Fibroblast of lung (primary cell): ENCODE data around the gene PTGIS. TPM values are rescaled to one million over a fixed set of nuclear protein-coding genes. Genes with fewer than 3 reads are reported as not detected.
A peak's percentile ranks its signal among the peaks of the same experiment; 100 is the strongest.

Experiments
- DNase-seq, 2 donors: peaks; one replicate each; pipeline versions ENCODE4 v3.0.0 to v3.0.0-alpha.2; 2010; ENCODE audit warnings: low read depth in 2 of 2
- H2AFZ ChIP-seq: 2 replicates; pipeline ENCODE4 v1.5.1; 2012; ENCODE audit warnings: low read length, control low read depth, inconsistent platforms
- H3K27ac ChIP-seq: 2 replicates; pipeline ENCODE4 v1.5.1; 2011; ENCODE audit warnings: low read length, control low read depth; ENCODE audit not compliant: insufficient read depth
- H3K27me3 ChIP-seq: 2 replicates; pipeline ENCODE4 v1.5.1; 2011; ENCODE audit warnings: mild to moderate bottlenecking, low read length; ENCODE audit not compliant: control insufficient read depth, insufficient read depth
- H3K36me3 ChIP-seq: 2 replicates; pipeline ENCODE4 v1.5.1; 2011; ENCODE audit warnings: low read length; ENCODE audit not compliant: control insufficient read depth, insufficient read depth
- H3K4me1 ChIP-seq: 2 replicates; pipeline ENCODE4 v1.5.1; 2011; ENCODE audit warnings: low read length; ENCODE audit not compliant: control insufficient read depth, insufficient read depth; ENCODE audit errors: extremely low read depth
- H3K4me2 ChIP-seq: 2 replicates; pipeline ENCODE4 v1.5.1; 2011; ENCODE audit warnings: low read length, control low read depth; ENCODE audit not compliant: insufficient read depth; ENCODE audit errors: extremely low read depth
- H3K4me3 ChIP-seq, 4 experiments: fragments of 200-600 bp in 1 of 4; sonication (generic) in 1 of 4; replicated peaks in 1 of 4; 2 replicates each; pipeline ENCODE4 v1.5.1; 2011 to 2016; ENCODE audit warnings: low read length in 4 of 4, low read depth in 3 of 4, mild to moderate bottlenecking in 3 of 4, control low read depth in 2 of 4, inconsistent platforms in 1 of 4, mixed read lengths in 1 of 4; ENCODE audit not compliant: insufficient read depth in 1 of 4; ENCODE audit errors: control extremely low read depth in 1 of 4
- H3K79me2 ChIP-seq: 2 replicates; pipeline ENCODE4 v1.5.1; 2012; ENCODE audit warnings: mild to moderate bottlenecking, low read length, inconsistent platforms; ENCODE audit not compliant: control insufficient read depth, insufficient read depth
- H3K9ac ChIP-seq: 2 replicates; pipeline ENCODE4 v1.5.1; 2011; ENCODE audit warnings: mild to moderate bottlenecking, low read length, control low read depth; ENCODE audit not compliant: insufficient read depth
- H3K9me3 ChIP-seq: 2 replicates; pipeline ENCODE4 v1.5.1; 2012; ENCODE audit warnings: low read depth, low read length; ENCODE audit not compliant: control insufficient read depth, insufficient read depth
- H4K20me1 ChIP-seq: 2 replicates; pipeline ENCODE4 v1.5.1; 2011; ENCODE audit warnings: low read length; ENCODE audit not compliant: control insufficient read depth, insufficient read depth; ENCODE audit errors: extremely low read depth
- EZH2 ChIP-seq: IDR thresholded peaks from 2 replicates; pipeline ENCODE4 v1.5.1; 2012; ENCODE audit warnings: low read length, control low read depth, mild to moderate bottlenecking; ENCODE audit errors: missing control alignments
- polyA plus RNA-seq, 2 donors: library from polyadenylated mRNA; depleted of rRNA in 1 of 2; stranded (reverse) in 1 of 2; unstranded in 1 of 2; fragments of >200 nt; gene quantifications; 2 replicates each; pipeline ENCODE4 v1.2.1, GENCODE V29; 2011 to 2012; ENCODE audit warnings: missing spikeins in 1 of 2
- total RNA-seq: library from RNA; depleted of rRNA; stranded (reverse); fragments of >200 nt; gene quantifications from 2 replicates; pipeline ENCODE4 v1.2.1, GENCODE V29; 2014
- TF ChIP-seq, protein P1 (sequence below), 2 donors: IDR thresholded peaks in 1 of 2; conservative IDR thresholded peaks in 1 of 2; 1 replicate in 1 of 2; 2 replicates in 1 of 2; pipeline ENCODE4 v1.5.1; 2011 to 2012; ENCODE audit warnings: low read length in 2 of 2, control low read depth in 1 of 2, inconsistent platforms in 1 of 2, low read depth in 1 of 2, mild to moderate bottlenecking in 1 of 2

PTGIS gene
- total and polyA plus RNA-seq, 2 donors (not counting 1 experiment from before 2014, with no cell fraction given) = 6.8 to 41.5 TPM

DNA sequence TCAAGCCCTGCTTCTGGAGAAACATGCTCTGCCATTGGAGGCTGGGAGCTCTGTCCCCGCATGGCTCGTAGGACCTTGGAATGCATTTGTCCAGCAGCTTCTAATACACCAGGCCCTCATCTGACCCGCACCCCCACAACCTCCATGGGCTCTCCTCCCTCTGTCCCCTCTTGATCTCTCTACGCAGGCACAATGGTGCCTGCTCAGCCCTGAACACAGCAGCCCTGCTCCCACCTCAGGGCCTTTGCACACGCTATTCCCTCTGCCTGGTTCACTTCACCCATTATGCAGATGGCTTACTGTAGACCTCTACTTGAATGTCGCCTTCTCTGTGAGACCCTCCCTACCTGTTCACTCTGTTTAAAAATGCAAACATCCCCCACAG is 27.0 kb upstream of the PTGIS start:
- no peaks in the 10 kb centered on the region for H3K36me3 ChIP-seq
- H3K79me2 ChIP-seq = no peaks in the 10 kb centered on the region
- H2AFZ ChIP-seq = no peak overlapping the region
- TF ChIP-seq, protein P1, sequence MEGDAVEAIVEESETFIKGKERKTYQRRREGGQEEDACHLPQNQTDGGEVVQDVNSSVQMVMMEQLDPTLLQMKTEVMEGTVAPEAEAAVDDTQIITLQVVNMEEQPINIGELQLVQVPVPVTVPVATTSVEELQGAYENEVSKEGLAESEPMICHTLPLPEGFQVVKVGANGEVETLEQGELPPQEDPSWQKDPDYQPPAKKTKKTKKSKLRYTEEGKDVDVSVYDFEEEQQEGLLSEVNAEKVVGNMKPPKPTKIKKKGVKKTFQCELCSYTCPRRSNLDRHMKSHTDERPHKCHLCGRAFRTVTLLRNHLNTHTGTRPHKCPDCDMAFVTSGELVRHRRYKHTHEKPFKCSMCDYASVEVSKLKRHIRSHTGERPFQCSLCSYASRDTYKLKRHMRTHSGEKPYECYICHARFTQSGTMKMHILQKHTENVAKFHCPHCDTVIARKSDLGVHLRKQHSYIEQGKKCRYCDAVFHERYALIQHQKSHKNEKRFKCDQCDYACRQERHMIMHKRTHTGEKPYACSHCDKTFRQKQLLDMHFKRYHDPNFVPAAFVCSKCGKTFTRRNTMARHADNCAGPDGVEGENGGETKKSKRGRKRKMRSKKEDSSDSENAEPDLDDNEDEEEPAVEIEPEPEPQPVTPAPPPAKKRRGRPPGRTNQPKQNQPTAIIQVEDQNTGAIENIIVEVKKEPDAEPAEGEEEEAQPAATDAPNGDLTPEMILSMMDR (conservative IDR thresholded peaks at IDR 0.05 in 1 of 2, IDR thresholded peaks at IDR 0.05 in 1 of 2; ENCODE audit: low read depth in 1 of 2, low read length in 2 of 2) = no peak
- TF ChIP-seq EZH2 = no peak
- peak overlapping the region; percentile 52 for H3K27ac ChIP-seq
- H4K20me1 ChIP-seq = no peaks in the 10 kb centered on the region
- no peak overlapping the region for H3K4me2 ChIP-seq
- H3K9me3 ChIP-seq = no peaks in the 10 kb centered on the region
- H3K27me3 ChIP-seq = no peaks in the 10 kb centered on the region
- H3K4me1 ChIP-seq = peaks cover 16% of the 10 kb centered on the region
- no peak overlapping the region for H3K4me3 ChIP-seq
- DNase-seq = no peak
- H3K9ac ChIP-seq = no peak overlapping the region

GRCh38 chr20:49594143-49594930 is 26.4 kb upstream of the PTGIS start:
- no peak overlapping the region for H3K9ac ChIP-seq
- no peaks in the 10 kb centered on the region for H3K36me3 ChIP-seq
- H2AFZ ChIP-seq = no peak overlapping the region
- H3K27ac ChIP-seq = peak overlapping the region; percentile 86
- peak; percentile 77 to 91 for DNase-seq
- TF ChIP-seq, protein P1 (conservative IDR thresholded peaks at IDR 0.05 in 1 of 2, IDR thresholded peaks at IDR 0.05 in 1 of 2; ENCODE audit: low read depth in 1 of 2, low read length in 2 of 2) = no peak
- TF ChIP-seq EZH2 = no peak
- H3K4me2 ChIP-seq = peak overlapping the region; percentile 48
- no peak overlapping the region for H3K4me3 ChIP-seq
- H3K27me3 ChIP-seq = no peaks in the 10 kb centered on the region
- peaks cover 16% of the 10 kb centered on the region for H3K4me1 ChIP-seq
- no peaks in the 10 kb centered on the region for H3K79me2 ChIP-seq
- H4K20me1 ChIP-seq = no peaks in the 10 kb centered on the region
- no peaks in the 10 kb centered on the region for H3K9me3 ChIP-seq

- Histone ChIP-seq H3K27me3 (no peaks in the 10 kb centered on the region), H3K79me2 (no peaks in the 10 kb centered on the region), H3K9ac (peak overlapping the region; percentile 10), H3K27ac (peak overlapping the region; percentile 86), H3K4me3 (no peak overlapping the region), H3K36me3 (no peaks in the 10 kb centered on the region), H3K4me2 (peak overlapping the region; percentile 48), H4K20me1 (no peaks in the 10 kb centered on the region), H3K9me3 (no peaks in the 10 kb centered on the region), H2AFZ (no peak overlapping the region), H3K4me1 (peaks cover 17% of the 10 kb centered on the region)
- TF ChIP-seq, protein P1 (conservative IDR thresholded peaks at IDR 0.05 in 1 of 2, IDR thresholded peaks at IDR 0.05 in 1 of 2; ENCODE audit: low read depth in 1 of 2, low read length in 2 of 2) = no peak
- TF ChIP-seq EZH2 = no peak
- no peak for DNase-seq
Measured at GRCh38 chr20:49593466-49594142, 25.7 kb upstream of the PTGIS start.
